Measurements from ENCODE around the gene BCAR3. TPM values are rescaled to one million over a fixed set of nuclear protein-coding genes. Genes with fewer than 3 reads are reported as not detected.

BCAR3 gene
- total RNA-seq, 6 experiments from 2014 or later = 24.4 to 55.1 (median 26.2) TPM

- no peak overlapping the region for H3K4me3 Mint-ChIP-seq
- H3K4me1 Mint-ChIP-seq (ENCODE audit: low read depth) = peaks cover 69% of the 10 kb centered on the region
- TF ChIP-seq, protein P1, sequence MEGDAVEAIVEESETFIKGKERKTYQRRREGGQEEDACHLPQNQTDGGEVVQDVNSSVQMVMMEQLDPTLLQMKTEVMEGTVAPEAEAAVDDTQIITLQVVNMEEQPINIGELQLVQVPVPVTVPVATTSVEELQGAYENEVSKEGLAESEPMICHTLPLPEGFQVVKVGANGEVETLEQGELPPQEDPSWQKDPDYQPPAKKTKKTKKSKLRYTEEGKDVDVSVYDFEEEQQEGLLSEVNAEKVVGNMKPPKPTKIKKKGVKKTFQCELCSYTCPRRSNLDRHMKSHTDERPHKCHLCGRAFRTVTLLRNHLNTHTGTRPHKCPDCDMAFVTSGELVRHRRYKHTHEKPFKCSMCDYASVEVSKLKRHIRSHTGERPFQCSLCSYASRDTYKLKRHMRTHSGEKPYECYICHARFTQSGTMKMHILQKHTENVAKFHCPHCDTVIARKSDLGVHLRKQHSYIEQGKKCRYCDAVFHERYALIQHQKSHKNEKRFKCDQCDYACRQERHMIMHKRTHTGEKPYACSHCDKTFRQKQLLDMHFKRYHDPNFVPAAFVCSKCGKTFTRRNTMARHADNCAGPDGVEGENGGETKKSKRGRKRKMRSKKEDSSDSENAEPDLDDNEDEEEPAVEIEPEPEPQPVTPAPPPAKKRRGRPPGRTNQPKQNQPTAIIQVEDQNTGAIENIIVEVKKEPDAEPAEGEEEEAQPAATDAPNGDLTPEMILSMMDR (IDR thresholded peaks at IDR 0.05) = no peak
- 0 out of 2 replicates have a peak, but pooled peaks cover 4% of the 10 kb centered on the region for H3K9me3 Mint-ChIP-seq
- no peak overlapping the region for H3K27ac Mint-ChIP-seq
- peak; percentile 26 for DNase-seq
- H3K36me3 Mint-ChIP-seq (ENCODE audit: low read depth) = peaks cover 6% of the 10 kb centered on the region; the same call in 1 of the 2 replicates
- no peaks in the 10 kb centered on the region for H3K27me3 Mint-ChIP-seq (ENCODE audit: insufficient read depth)
These were observed 24.4 kb upstream of the BCAR3 start for GRCh38 chr1:93705892-93706500.

DNA sequence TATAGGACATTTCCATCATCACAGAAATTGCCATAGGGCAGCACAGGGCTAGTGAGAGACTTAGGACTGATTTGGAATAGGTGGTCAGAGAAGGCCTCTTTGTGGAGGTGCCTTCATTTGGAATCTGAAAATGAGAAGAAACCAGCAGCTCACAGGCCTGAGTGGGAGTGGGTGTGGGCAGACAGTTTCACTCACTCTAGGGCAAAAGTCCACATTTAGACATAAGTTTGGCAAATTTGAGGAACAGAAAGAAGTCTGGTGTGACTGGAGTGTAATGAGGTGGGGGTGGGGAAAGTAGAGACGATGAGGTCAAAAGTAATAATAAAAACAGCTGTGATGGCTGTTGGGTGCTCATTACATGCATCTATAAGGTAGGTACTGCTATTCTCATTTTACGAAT is 22.4 kb upstream of the BCAR3 start:
- H3K4me1 Mint-ChIP-seq (ENCODE audit: low read depth) = peaks cover 66% of the 10 kb centered on the region
- DNase-seq = no peak
- H3K27me3 Mint-ChIP-seq (ENCODE audit: insufficient read depth) = no peaks in the 10 kb centered on the region
- peaks cover 8% of the 10 kb centered on the region; the same call in 1 of the 2 replicates for H3K9me3 Mint-ChIP-seq
- peak overlapping the region; percentile 49 for H3K27ac Mint-ChIP-seq
- no peak overlapping the region for H3K4me3 Mint-ChIP-seq
- TF ChIP-seq, protein P1 (IDR thresholded peaks at IDR 0.05) = no peak
- H3K36me3 Mint-ChIP-seq (ENCODE audit: low read depth) = peaks cover 17% of the 10 kb centered on the region; the same call in 1 of the 2 replicates

DNA sequence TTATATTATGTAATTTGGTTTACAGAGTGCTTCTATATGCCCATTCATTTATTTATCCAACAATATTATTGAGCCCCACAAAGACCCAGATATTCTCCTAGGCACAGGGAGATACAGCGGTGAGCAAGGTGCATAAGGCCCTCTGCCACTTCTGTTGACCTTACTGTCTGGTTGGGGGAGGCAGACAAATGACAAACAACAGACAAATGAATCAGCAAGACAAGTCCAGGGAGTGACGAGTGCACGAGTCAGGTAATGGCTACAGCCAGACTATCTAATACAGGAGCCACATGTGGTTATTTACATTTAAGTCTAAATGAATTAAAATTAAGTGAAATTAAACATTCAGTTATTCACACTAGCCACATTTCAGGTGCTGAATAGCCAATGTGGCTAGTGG is 22.0 kb upstream of the BCAR3 start:
- Mint-ChIP-seq H3K4me1 (ENCODE audit: low read depth) (peaks cover 62% of the 10 kb centered on the region), H3K4me3 (no peak overlapping the region), H3K9me3 (peaks cover 8% of the 10 kb centered on the region; the same call in 1 of the 2 replicates), H3K36me3 (ENCODE audit: low read depth) (peaks cover 17% of the 10 kb centered on the region; the same call in 1 of the 2 replicates), H3K27me3 (ENCODE audit: insufficient read depth) (no peaks in the 10 kb centered on the region), H3K27ac (no peak overlapping the region)
- TF ChIP-seq, protein P1 (IDR thresholded peaks at IDR 0.05) = no peak
- no peak for DNase-seq

DNA sequence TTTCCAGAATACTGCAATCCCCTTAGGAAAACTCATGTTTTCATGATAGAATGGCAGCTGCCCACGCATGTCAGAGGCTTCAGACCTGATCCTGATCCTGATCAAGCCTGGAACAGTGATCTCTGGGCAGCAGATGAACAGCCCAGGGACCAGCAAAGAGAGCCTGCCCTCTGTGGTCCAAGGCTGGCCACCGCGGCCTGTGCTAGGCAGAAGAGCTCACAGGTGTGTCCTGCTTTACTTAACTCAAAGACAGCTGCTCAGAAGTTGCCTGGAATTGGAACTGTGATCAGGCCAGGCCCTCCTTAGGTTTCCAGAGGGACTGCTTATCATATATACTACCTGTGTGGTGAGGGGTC is 21.2 kb upstream of the BCAR3 start:
- no peaks in the 10 kb centered on the region for H3K27me3 Mint-ChIP-seq (ENCODE audit: insufficient read depth)
- peaks cover 8% of the 10 kb centered on the region; the same call in 1 of the 2 replicates for H3K9me3 Mint-ChIP-seq
- TF ChIP-seq, protein P1 (IDR thresholded peaks at IDR 0.05) = peak; percentile 29
- H3K36me3 Mint-ChIP-seq (ENCODE audit: low read depth) = peaks cover 17% of the 10 kb centered on the region; the same call in 1 of the 2 replicates
- peaks cover 54% of the 10 kb centered on the region for H3K4me1 Mint-ChIP-seq (ENCODE audit: low read depth)
- DNase-seq = no peak
- H3K4me3 Mint-ChIP-seq = no peak overlapping the region
- peak overlapping the region; percentile 95; the same call in 1 of the 2 replicates for H3K27ac Mint-ChIP-seq

DNA sequence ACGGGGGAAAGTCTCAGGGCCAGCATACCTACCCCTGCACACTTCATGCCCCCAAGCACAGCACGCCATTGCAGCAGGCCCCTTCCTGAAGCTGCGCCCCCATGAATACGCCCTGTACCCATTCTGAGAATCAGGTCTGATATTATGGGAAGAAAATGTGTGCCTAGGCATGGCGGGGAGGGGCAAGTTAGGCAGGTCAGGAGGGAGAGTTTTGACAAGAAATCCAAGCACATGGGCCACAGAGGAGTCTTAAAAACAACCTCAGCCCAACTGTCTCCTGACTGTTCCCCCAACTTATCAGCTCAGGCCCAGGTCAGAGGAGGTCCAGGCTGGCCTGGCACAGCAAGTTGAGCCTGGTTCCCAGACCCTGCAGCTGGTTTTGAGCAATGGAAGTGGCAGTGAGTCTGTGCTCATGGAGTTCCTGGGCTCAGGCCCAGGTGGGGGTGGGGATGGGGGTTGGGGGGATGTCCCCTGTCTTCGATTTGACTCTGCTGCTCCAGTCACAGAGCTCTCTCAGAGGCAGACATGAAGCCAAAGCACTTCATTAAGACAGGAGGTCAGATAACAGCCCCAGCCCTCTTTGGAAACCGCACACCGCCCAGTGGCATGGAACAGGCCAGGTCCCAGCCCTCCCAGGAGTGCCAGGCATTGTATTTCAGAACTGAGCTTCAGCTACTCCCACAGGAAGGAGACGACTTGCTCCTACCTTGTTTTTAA is 20.6 kb upstream of the BCAR3 start:
- Mint-ChIP-seq H3K4me1 (ENCODE audit: low read depth) (peaks cover 52% of the 10 kb centered on the region), H3K36me3 (ENCODE audit: low read depth) (peaks cover 17% of the 10 kb centered on the region; the same call in 1 of the 2 replicates), H3K4me3 (no peak overlapping the region), H3K27me3 (ENCODE audit: insufficient read depth) (no peaks in the 10 kb centered on the region), H3K27ac (peak overlapping the region; percentile 95), H3K9me3 (peaks cover 8% of the 10 kb centered on the region; the same call in 1 of the 2 replicates)
- TF ChIP-seq, protein P1 (IDR thresholded peaks at IDR 0.05) = no peak
- no peak for DNase-seq

All from HFFc6 (cell line).